Astrocyte (in vitro differentiated cells and primary cell): ENCODE results near the gene TESK2. TPM values are rescaled to one million over a fixed set of nuclear protein-coding genes. Genes with fewer than 3 reads are reported as not detected.

Source experiments
- DNase-seq: peaks from one replicate; pipeline ENCODE4 v3.0.0-alpha.2; 2010; ENCODE audit warnings: low read depth
- FAIRE-seq: peaks from 2 replicates; lab custom pipeline; 2011; peaks lifted over from hg19 to GRCh38; lab: Jason Lieb, UNC
- H2AFZ ChIP-seq: 2 replicates; pipeline ENCODE4 v1.6.0; 2012; ENCODE audit warnings: low read depth, low read length, inconsistent platforms
- H3K27ac ChIP-seq: 2 replicates; pipeline ENCODE4 v1.5.1; 2011; ENCODE audit warnings: low read depth, low read length, inconsistent platforms
- H3K27me3 ChIP-seq: 2 replicates; pipeline ENCODE4 v1.6.0; 2011; ENCODE audit warnings: low read length, inconsistent platforms; ENCODE audit not compliant: insufficient read depth
- H3K36me3 ChIP-seq: 2 replicates; pipeline ENCODE4 v1.5.1; 2011; ENCODE audit warnings: low read length, inconsistent platforms; ENCODE audit not compliant: insufficient read depth
- H3K4me1 ChIP-seq: 2 replicates; pipeline ENCODE4 v1.5.1; 2011; ENCODE audit warnings: low read length, inconsistent platforms; ENCODE audit not compliant: insufficient read depth
- H3K4me2 ChIP-seq: 2 replicates; pipeline ENCODE4 v1.6.0; 2012; ENCODE audit warnings: low read length, inconsistent platforms
- H3K4me3 ChIP-seq: 2 replicates; pipeline ENCODE4 v1.5.1; 2011; ENCODE audit warnings: low read depth, mild to moderate bottlenecking, low read length, inconsistent platforms; ENCODE audit not compliant: insufficient read depth
- H3K79me2 ChIP-seq: 2 replicates; pipeline ENCODE4 v1.6.0; 2012; ENCODE audit warnings: mild to moderate bottlenecking, low read length, inconsistent platforms; ENCODE audit not compliant: insufficient read depth
- H3K9ac ChIP-seq: 2 replicates; pipeline ENCODE4 v1.6.0; 2012; ENCODE audit warnings: mild to moderate bottlenecking, low read length, inconsistent platforms
- H3K9me3 ChIP-seq: 2 replicates; pipeline ENCODE4 v1.5.1; 2012; ENCODE audit warnings: low read depth, mild to moderate bottlenecking, low read length, inconsistent platforms; ENCODE audit not compliant: insufficient read depth
- H4K20me1 ChIP-seq: 2 replicates; pipeline ENCODE4 v1.6.0; 2012; ENCODE audit warnings: low read length, inconsistent platforms; ENCODE audit not compliant: insufficient read depth
- H3K27ac Mint-ChIP-seq: one replicate; pipeline ENCODE4 v1.8.0; 2021; ENCODE audit warnings: mild to moderate bottlenecking, mixed read lengths; ENCODE audit not compliant: unreplicated experiment
- H3K27me3 Mint-ChIP-seq: one replicate; pipeline ENCODE4 v1.8.0; 2021; ENCODE audit warnings: low read depth, mixed read lengths; ENCODE audit not compliant: unreplicated experiment
- H3K36me3 Mint-ChIP-seq: one replicate; pipeline ENCODE4 v1.8.0; 2021; ENCODE audit warnings: low read depth, mixed read lengths; ENCODE audit not compliant: unreplicated experiment
- H3K4me1 Mint-ChIP-seq: one replicate; pipeline ENCODE4 v1.8.0; 2021; ENCODE audit warnings: low read depth, mixed read lengths; ENCODE audit not compliant: unreplicated experiment
- H3K4me3 Mint-ChIP-seq: one replicate; pipeline ENCODE4 v1.8.0; 2021; ENCODE audit warnings: mild to moderate bottlenecking, moderate library complexity, mixed read lengths; ENCODE audit not compliant: unreplicated experiment
- H3K9me3 Mint-ChIP-seq: one replicate; pipeline ENCODE4 v1.8.0; 2021; ENCODE audit warnings: mild to moderate bottlenecking, mixed read lengths; ENCODE audit not compliant: unreplicated experiment
- CTCF ChIP-seq: IDR thresholded peaks from 2 replicates; pipeline ENCODE4 v1.5.1; 2011; ENCODE audit warnings: low read depth, mild to moderate bottlenecking, inconsistent platforms, low read length, moderate library complexity; ENCODE audit not compliant: insufficient read depth
- EZH2 ChIP-seq: IDR thresholded peaks from 2 replicates; pipeline ENCODE4 v1.6.1; 2012; ENCODE audit warnings: mild to moderate bottlenecking, low read length, inconsistent platforms; ENCODE audit not compliant: insufficient read depth
- total RNA-seq: library from RNA; stranded (reverse); gene quantifications from 2 replicates; pipeline ENCODE4 v1.2.1, GENCODE V29; 2021

The TESK2 gene
- total RNA-seq, 1 donor from 2014 or later = 1.7 TPM

- Mint-ChIP-seq H3K9me3 (no peaks in the 10 kb centered on the region), H3K27me3 (no peaks in the 10 kb centered on the region), H3K4me1 (no peaks in the 10 kb centered on the region), H3K36me3 (no peaks in the 10 kb centered on the region), H3K27ac (no peak overlapping the region), H3K4me3 (no peak overlapping the region)
- H4K20me1 ChIP-seq = no peaks in the 10 kb centered on the region
- no peaks in the 10 kb centered on the region for H3K4me1 ChIP-seq
- no peaks in the 10 kb centered on the region for H3K36me3 ChIP-seq
- no peaks in the 10 kb centered on the region for H3K27me3 ChIP-seq
- no peak overlapping the region for H3K27ac ChIP-seq
- H2AFZ ChIP-seq = no peak overlapping the region
- no peak overlapping the region for H3K4me3 ChIP-seq
- no peak overlapping the region for H3K4me2 ChIP-seq
- no peak for DNase-seq
- no peak overlapping the region for H3K9ac ChIP-seq
- H3K9me3 ChIP-seq = no peaks in the 10 kb centered on the region
- FAIRE-seq = no peak
- H3K79me2 ChIP-seq = no peaks in the 10 kb centered on the region
- TF ChIP-seq EZH2 = no peak
- no peak for TF ChIP-seq CTCF
These were observed 36.5 kb downstream of the TESK2 start for GRCh38 chr1:45454464-45454863.

- Histone ChIP-seq H3K4me3 (no peak overlapping the region), H3K27ac (no peak overlapping the region), H3K27me3 (no peaks in the 10 kb centered on the region), H4K20me1 (no peaks in the 10 kb centered on the region), H2AFZ (no peak overlapping the region), H3K36me3 (no peaks in the 10 kb centered on the region), H3K79me2 (no peaks in the 10 kb centered on the region), H3K4me2 (no peak overlapping the region), H3K9me3 (no peaks in the 10 kb centered on the region), H3K9ac (no peak overlapping the region), H3K4me1 (no peaks in the 10 kb centered on the region)
- Mint-ChIP-seq H3K27me3 (no peaks in the 10 kb centered on the region), H3K27ac (no peak overlapping the region), H3K4me1 (no peaks in the 10 kb centered on the region), H3K36me3 (no peaks in the 10 kb centered on the region), H3K9me3 (no peaks in the 10 kb centered on the region), H3K4me3 (no peak overlapping the region)
- DNase-seq = no peak
- TF ChIP-seq CTCF = no peak
- no peak for TF ChIP-seq EZH2
- no peak for FAIRE-seq
These were observed 38.5 kb downstream of the TESK2 start for GRCh38 chr1:45452503-45452902.

- no peaks in the 10 kb centered on the region for H3K36me3 ChIP-seq
- no peak overlapping the region for H2AFZ ChIP-seq
- Mint-ChIP-seq H3K27me3 (no peaks in the 10 kb centered on the region), H3K36me3 (no peaks in the 10 kb centered on the region), H3K4me3 (no peak overlapping the region), H3K4me1 (no peaks in the 10 kb centered on the region), H3K27ac (no peak overlapping the region), H3K9me3 (no peaks in the 10 kb centered on the region)
- FAIRE-seq (no peak), DNase-seq (no peak)
- H3K9ac ChIP-seq = no peak overlapping the region
- H3K4me1 ChIP-seq = no peaks in the 10 kb centered on the region
- H3K4me3 ChIP-seq = no peak overlapping the region
- no peaks in the 10 kb centered on the region for H3K79me2 ChIP-seq
- TF ChIP-seq CTCF (no peak), EZH2 (no peak)
- H4K20me1 ChIP-seq = no peaks in the 10 kb centered on the region
- H3K4me2 ChIP-seq = no peak overlapping the region
- H3K27me3 ChIP-seq = no peaks in the 10 kb centered on the region
- no peaks in the 10 kb centered on the region for H3K9me3 ChIP-seq
- no peak overlapping the region for H3K27ac ChIP-seq
These were observed 42.6 kb downstream of the TESK2 start for GRCh38 chr1:45448357-45448756.
